ENCODE data around the gene MOV10.

The MOV10 gene

GRCh38 chr1:112700290-112701226 is 26.1 kb downstream of the MOV10 start:
- DNase-seq: peak; percentile 95

DNA sequence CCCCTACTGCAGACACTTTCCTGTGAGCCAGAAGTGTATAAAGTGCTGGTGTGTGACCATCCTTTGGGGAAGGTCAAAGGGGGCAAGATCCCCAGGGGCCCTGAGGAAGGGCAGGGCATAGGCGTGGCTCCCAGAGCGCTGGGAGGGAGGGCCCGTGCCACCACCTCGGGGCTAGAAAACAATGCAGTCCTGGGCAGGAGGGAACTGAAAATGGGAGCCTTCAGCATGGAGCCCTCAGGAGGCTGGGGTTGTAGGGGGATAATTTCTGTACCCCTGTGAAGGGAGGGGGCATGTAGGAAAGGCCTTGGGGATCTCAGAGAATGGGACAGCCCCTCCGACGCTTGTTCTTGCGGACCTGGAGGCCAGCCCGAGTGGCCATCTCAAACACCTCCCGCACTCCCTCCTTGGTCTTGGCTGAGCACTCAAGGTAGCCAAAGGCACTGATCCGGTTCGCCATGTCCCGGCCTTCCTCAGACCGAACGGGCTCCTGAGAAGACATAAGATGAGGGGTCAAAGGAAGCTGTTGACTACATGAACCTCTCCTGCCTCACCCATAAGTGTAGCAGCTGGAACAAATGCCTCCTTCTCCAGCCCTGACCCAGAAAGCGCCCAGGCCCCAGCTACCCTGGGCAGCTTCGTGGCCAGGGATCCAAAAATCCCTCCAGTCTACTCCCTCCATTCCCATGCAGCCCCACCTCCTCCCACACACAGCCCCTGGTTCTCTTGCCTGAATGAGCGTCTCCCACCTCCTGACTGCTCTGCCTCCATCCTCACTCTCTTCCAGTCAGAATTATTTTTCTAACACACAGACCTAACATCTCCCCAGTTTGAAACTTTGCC is 27.0 kb downstream of the MOV10 start:
- no peak for DNase-seq

DNA sequence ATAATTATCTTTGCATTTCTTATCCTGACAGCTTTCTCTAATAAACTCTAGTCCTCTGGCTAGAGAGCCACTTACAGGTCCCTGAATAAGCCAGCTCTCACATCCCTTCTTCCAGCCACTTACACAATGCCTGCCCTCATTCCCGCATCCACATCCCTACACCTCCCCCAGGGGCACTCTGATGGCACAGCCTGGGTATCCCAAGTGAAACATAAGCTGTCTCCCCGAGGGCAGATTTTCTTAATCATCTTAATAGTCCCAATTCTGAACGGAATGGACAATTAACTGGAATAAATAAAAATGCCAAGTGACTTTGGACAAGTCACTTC is 27.6 kb downstream of the MOV10 start:
- DNase-seq: no peak

DNA sequence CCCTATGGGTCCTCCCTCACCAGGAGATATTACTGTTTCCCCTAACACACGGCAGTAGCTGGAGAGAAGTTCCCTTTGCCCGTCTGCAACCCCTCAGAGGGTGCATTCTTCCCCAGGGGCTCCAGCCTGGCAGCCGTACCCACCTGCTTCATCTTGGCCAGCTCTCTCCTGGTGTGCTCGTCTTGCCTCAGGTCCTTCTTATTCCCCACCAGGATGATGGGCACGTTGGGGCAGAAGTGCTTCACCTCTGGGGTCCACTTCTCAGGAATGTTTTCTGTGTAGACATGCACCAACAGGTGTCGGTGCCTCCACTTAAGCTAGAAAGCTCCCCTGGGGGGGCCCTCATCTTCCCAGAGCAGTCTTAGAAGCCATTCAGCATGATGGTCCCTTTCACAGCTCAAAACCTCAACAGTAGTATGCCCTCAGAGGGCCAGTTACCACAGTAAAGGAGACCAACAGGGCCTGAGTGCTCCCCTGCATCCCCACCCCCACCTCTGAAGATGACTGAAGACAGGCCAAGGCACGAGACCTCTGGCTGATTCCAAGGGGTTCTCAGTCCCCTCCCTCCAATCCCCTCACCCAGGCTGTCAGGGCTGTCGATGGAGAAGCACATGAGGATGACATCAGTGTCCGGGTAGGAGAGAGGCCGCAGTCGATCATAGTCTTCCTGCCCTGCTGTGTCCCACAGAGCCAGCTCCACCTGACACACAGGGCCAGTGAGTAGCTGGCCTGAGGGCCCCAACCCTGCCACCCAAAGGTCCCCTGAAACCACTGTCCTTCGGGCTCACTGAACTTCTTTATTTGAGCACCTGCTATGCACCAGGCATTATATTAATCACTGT is 28.2 kb downstream of the MOV10 start:
- no peak for DNase-seq

DNA sequence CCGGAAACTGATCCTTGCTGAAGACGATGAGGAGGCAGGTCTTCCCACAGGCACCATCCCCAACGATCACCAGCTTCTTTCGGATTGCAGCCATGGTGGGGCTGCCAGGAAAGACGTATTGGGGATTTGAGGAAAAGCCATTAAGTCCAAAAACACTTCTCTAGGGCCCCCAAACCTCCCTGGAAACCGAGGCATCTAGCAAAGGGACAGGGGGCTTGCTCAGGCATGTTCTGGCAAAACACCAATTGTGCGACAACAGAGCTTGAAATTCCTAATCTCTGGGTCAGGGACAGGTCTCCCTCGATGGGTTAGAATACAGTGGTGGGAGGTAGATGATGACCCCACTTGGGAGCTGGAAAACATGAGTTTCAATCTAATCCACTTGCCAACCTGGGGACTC is 29.2 kb downstream of the MOV10 start:
- no peak for DNase-seq

DNA sequence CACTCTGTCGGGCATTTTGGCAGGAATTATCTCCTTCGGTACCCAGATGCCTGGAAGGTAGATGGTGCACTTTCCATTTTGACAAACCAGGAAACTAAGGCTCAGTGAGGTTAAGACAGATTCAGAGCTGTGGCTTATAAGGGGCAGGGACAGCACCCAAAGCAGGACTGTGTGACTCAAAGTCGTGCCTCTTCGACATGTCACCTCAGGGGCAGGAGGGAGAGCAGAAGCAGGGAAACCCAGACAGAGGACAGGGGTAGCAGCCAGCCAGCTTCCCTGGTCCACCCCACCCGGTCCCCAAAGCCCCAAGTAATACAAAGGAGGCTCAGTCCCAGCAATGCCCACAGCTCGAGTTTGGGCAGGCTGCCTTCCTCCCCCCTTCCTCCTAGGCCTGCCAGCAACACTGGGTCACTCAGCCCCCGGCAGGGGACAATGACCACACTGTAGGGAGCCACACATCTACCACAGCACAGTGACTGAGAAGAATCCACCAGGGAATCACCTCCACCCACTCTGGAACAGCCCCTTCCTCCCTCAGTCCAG is 30.0 kb downstream of the MOV10 start:
- no peak for DNase-seq

- peak; percentile 94 for DNase-seq
These were observed 30.6 kb downstream of the MOV10 start for GRCh38 chr1:112704934-112705627.

DNA sequence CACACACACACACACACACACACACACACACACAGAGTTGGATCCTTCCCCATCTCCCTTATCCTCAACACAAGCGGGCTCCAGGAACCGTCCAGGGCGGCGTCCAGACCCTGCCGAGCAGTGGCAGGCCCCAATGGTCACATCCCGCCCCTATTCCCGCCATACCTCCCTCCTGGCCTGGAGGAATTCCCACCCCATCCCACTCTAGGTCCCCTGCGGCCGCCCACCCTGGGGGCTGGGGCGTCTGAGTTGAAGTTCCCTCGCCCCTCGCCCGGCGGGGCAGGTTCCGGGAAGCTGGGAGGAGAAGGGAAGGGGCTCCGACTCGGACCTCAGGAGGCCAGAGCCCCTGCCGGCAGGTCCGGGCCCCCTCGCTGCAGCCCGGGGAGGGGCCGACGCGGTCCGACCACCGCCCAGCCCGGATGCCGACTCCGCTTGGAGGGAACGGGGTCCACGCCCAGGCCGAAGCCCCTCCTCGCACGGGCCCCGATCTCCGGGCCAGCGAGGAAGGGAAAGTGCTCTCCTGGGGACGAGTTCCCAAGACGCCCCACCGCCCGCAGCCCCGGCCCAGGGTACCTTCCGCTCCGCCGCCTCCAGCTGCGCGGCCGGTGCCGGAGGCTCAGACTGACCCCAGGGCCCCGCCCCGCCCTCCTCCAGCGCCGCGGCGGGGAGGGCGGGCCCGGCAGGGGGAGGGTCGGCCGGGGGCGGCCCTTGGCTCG is 32.2 kb downstream of the MOV10 start, which contains the start of gene RHOC:
TSS of gene RHOC (minus strand) at position 623 of the 716 bp plus-strand sequence. CDS start 3,328 bp downstream, outside the sequence.
- peak; percentile 80 for DNase-seq

- peak; percentile 94 for DNase-seq
These were observed 33.0 kb downstream of the MOV10 start for GRCh38 chr1:112707221-112708001.

DNA sequence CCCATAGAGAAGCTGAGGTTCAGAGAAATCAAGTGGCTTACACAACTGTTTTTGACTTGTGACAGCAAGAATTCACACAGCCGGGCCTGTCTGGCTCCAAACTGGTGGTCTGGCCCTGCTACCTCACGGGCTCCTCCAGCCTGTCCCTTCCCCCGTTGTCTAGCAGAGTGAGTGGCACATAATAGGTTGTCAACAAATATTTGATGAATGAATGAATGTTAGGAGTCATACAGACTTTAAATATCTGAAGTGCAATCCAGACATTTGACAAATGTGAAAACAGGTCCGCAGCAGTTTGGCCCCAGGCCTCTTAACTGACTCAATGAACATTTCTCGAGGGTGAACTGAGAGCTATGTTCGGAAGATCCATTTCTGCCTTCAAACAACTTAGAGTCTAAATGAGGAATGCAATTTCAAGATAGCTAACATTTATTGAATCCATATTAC is 33.6 kb downstream of the MOV10 start:
- no peak for DNase-seq

GRCh38 chr1:112708489-112708888 is 34.0 kb downstream of the MOV10 start:
- DNase-seq: no peak

GRCh38 chr1:112710159-112710558 is 35.7 kb downstream of the MOV10 start:
- no peak for DNase-seq

DNA sequence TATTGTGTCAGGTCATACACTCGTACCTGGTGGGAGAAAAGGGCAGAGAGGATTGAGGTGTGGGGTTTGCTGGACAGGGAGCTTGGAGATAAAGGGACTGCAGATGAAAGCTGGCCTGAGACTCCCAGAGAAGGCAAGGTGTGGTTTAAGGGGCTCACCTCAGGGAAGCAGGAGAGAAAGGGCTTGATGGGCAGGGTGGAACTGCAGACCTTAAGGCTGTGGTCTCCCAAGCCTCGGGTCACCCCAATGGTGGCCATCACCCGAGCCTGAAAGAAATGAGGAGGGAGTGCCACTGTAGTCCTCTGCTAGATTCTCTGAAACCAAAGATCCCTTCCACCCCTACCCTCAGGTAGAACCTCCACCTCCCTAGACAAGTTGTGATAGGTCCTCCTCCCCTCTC is 36.1 kb downstream of the MOV10 start:
- DNase-seq: no peak

DNA sequence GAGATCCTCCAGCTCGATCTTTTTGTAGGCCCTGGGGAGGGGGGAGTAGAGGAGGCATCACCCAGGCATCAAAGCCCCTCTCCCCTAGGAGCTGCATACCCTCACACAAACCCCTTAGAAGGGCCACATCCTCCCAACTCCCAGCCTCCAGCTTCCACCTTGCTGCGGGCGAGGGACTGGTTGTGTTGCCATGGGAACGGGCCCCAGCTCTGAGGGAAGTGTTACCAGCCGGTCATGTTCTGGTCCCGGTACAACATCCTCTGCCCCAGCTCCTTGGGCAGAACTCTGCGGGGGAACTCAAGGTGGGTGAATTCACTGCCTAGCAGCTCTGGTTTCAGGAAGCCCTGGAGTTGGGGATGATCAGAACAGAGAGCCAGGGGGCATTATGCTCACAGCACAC is 36.6 kb downstream of the MOV10 start:
- no peak for DNase-seq

DNA sequence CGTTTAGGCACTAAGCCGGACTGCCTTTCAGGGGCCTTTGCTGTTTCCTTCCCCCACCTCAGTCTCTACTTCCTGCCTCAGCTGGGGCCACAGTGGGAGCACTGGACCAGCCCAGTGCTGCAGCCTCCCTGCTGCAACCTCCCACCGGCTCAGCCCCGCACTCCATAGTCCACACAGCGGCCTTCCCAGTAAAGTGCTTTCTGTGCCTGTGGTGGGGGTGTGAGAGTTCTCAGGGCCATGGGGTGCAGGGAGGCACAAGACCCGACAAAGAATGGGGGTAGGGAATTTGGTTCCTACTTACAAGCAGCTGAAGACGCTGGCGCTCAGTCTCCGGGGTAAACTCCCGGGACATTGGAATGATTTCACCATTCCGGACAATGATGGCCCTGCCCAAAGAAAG is 37.2 kb downstream of the MOV10 start:
- no peak for DNase-seq

DNA sequence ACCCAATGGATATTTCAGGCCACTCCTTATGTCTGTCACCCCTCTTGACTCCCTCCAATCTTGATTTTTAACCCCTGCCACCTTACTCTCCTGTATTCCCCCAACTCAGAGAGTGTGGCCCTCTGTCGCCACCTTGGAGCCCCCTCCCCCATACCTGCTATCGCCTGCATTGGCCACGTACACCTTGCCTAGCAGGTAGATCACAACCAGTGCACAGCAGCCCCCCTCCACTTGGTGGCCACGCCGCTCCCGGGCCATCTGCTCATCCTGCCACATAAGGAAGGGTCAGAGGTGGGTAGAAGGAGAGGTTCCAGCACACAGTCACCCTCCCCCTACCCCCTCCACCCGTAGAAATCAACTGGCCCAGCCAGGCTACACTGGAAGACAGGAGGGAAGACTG is 37.7 kb downstream of the MOV10 start:
- DNase-seq: no peak

DNA sequence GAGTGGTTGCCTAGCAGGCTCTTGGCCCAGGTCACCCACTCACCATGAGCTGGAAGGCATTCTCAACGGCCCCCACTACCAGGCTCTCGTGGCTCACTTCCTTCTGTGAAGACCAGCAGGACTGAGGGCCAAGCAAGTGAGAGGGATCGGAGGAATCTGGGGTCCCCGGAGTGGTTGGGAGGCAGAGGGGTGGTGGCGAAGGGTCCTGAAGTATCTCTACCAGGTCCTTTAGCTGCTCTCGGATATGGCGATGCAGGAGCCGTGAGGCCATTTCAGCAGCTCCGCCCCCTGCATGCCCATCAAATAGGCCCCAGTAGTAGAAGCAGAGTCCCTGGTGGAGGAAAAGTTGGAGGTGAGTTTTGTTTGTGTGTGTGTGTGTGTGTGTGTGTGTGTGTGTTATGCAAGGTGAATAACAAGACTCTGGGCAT is 38.3 kb downstream of the MOV10 start:
- no peak for DNase-seq

DNA sequence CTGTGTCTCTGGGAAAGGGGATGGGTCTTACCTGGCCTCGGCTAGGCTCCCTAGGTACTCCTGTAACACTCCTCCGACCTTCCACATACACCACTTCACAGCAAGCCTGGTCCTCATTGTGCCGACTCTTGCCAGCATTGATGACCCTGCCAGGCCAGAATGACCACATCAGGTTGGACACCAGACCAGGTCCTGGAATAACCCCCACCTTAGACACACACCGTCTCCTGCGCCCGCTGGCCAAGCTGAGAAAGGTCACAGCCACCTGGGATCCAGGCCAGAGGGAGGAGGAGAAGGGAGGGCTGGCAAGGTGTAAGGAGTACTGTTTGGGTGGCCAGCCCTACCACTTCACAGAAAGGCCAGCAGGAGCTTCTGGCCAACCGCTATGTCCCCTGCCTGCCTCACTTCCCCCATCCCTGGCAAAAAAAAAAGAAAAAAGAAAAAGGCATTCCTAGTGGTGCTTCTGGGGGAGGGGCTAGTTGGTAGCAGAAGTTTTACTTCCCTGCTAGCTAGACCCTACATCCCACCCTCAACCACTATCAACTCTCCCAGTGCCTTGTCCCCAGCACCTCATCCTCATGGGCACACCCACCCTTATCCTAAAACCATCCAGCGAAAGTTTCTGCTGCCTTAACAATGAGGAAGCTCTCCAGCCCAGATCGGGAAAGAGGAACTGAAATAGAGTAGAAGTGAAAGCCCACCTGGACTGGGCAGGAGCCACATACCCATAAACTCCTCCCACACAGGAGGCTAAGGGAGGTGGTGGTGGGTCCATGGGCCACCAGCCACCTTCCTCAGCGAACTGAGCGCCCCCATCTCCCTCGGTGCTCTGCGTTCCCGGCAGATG is 39.2 kb downstream of the MOV10 start:
- no peak for DNase-seq

Data from eye (tissue), 1 donor.